Stimulated activated CD4-positive, alpha-beta T cell treated with anti-CD3 and anti-CD28 coated beads, Interleukin-1b, Interleukin-23, amount 100 ng/mL, for 1 hour (primary cell): Measurements from ENCODE around the gene DCUN1D3.
"Not testable (repeated sequence)": the region's sequence is repeated elsewhere in the genome, so short reads cannot be mapped to it uniquely, and the experiment has no call there.

Experiments
- DNase-seq, 2 donors: peaks; one replicate each; pipeline ENCODE4 v3.0.0-alpha.2; 2020; ENCODE audit warnings: low read depth in 2 of 2

The DCUN1D3 gene

GRCh38 chr16:20900299-20901067 is at the start of gene DCUN1D3, which contains the start of gene LYRM1:
DCUN1D3 (minus strand) TSS chr16:20900358; CDS start chr16:20862538, 37,820 bp downstream.
LYRM1 (plus strand) TSS chr16:20900771; CDS start chr16:20915556, 14,785 bp downstream.
- DNase-seq: peak; percentile 60 to 80

- no peak for DNase-seq
These were observed 49.5 kb upstream of the DCUN1D3 start for GRCh38 chr16:20949660-20950059.

- DNase-seq: no peak
These were observed 48.3 kb upstream of the DCUN1D3 start for GRCh38 chr16:20948444-20948843.

GRCh38 chr16:20946015-20946629 is 46.0 kb upstream of the DCUN1D3 start:
- no peak for DNase-seq

GRCh38 chr16:20945575-20945875 is 45.4 kb upstream of the DCUN1D3 start:
- DNase-seq: not testable (repeated sequence)

- DNase-seq: no peak
These were observed 44.9 kb upstream of the DCUN1D3 start for GRCh38 chr16:20944861-20945574.

GRCh38 chr16:20942256-20942655 is 42.1 kb upstream of the DCUN1D3 start:
- DNase-seq: no peak

GRCh38 chr16:20941636-20941926 is 41.4 kb upstream of the DCUN1D3 start:
- DNase-seq: no peak

GRCh38 chr16:20940871-20941635 is 40.9 kb upstream of the DCUN1D3 start:
- DNase-seq: no peak

- no peak for DNase-seq
These were observed 39.5 kb upstream of the DCUN1D3 start for GRCh38 chr16:20939611-20940010.

GRCh38 chr16:20938426-20938825 is 38.3 kb upstream of the DCUN1D3 start:
- no peak for DNase-seq

GRCh38 chr16:20937736-20938135 is 37.6 kb upstream of the DCUN1D3 start:
- no peak for DNase-seq

- DNase-seq: no peak
These were observed 33.4 kb upstream of the DCUN1D3 start for GRCh38 chr16:20933589-20933988.

GRCh38 chr16:20931066-20931600 is 31.0 kb upstream of the DCUN1D3 start:
- no peak for DNase-seq

GRCh38 chr16:20930365-20930690 is 30.2 kb upstream of the DCUN1D3 start:
- DNase-seq: no peak

- not testable (repeated sequence) for DNase-seq
These were observed 29.7 kb upstream of the DCUN1D3 start for GRCh38 chr16:20929676-20930364.

- no peak for DNase-seq
These were observed 28.7 kb upstream of the DCUN1D3 start for GRCh38 chr16:20928774-20929411.

- no peak for DNase-seq
These were observed 25.6 kb upstream of the DCUN1D3 start for GRCh38 chr16:20925751-20926150.

GRCh38 chr16:20923876-20924275 is 23.7 kb upstream of the DCUN1D3 start:
- DNase-seq: no peak

GRCh38 chr16:20920799-20921198 is 20.6 kb upstream of the DCUN1D3 start:
- no peak for DNase-seq

- DNase-seq: no peak
These were observed 19.9 kb upstream of the DCUN1D3 start for GRCh38 chr16:20920091-20920490.
